Activated CD8-positive, alpha-beta T cell treated with anti-CD3 and anti-CD28 coated beads for 36 hours (primary cell): ENCODE results near the gene TTLL5. TPM values are rescaled to one million over a fixed set of nuclear protein-coding genes. Genes with fewer than 3 reads are reported as not detected.

Source experiments
- ATAC-seq: fragments of 200-7000 bp; cut with Tn5 transposase; one replicate; pipeline ENCODE4 v1.10.0; 2021; ENCODE audit warnings: mild to moderate bottlenecking, moderate library complexity
- CTCF ChIA-PET: fragments of 350-600 bp; sonication (Branson Sonifier 250); formaldehyde crosslinking; loops from one replicate; lab custom pipeline; 2021; ENCODE audit warnings: antibody characterized with exemption; lab: Charles Lee
- POLR2A ChIA-PET: fragments of 350-600 bp; sonication (Branson Sonifier 250); formaldehyde crosslinking; loops from one replicate; lab custom pipeline; 2021; ENCODE audit warnings: antibody characterized with exemption; lab: Charles Lee
- DNase-seq: peaks from one replicate; pipeline ENCODE4 v3.0.0-alpha.2; 2020
- H3K27ac Mint-ChIP-seq: one replicate; pipeline ENCODE4 v1.8.0; 2021; ENCODE audit warnings: mild to moderate bottlenecking, mixed read lengths
- H3K27me3 Mint-ChIP-seq: one replicate; pipeline ENCODE4 v1.8.0; 2021; ENCODE audit warnings: mixed read lengths
- H3K36me3 Mint-ChIP-seq: one replicate; pipeline ENCODE4 v1.8.0; 2021; ENCODE audit warnings: low read depth, mixed read lengths
- H3K4me1 Mint-ChIP-seq: one replicate; pipeline ENCODE4 v1.8.0; 2021; ENCODE audit warnings: low read depth, mixed read lengths
- H3K4me3 Mint-ChIP-seq: one replicate; pipeline ENCODE4 v1.8.0; 2021; ENCODE audit warnings: mild to moderate bottlenecking, moderate library complexity, mixed read lengths
- H3K9me3 Mint-ChIP-seq: one replicate; pipeline ENCODE4 v1.8.0; 2021; ENCODE audit warnings: mixed read lengths
- intact Hi-C: fragments of 100-400 bp; cut with micrococcal nuclease; formaldehyde crosslinking; loops from one replicate; pipeline ENCODE4 v1.10.0; 2022
- total RNA-seq, 2 experiments: library from RNA; stranded (reverse); gene quantifications; one replicate each; pipeline ENCODE4 v1.2.3, GENCODE V29; 2021
- TF ChIP-seq, protein P1 (sequence below): fragments of 200-600 bp; IDR thresholded peaks from one replicate; pipeline ENCODE4 v1.8.0; 2022; ENCODE audit warnings: antibody characterized with exemption, mild to moderate bottlenecking

TTLL5 gene
- total RNA-seq, 2 experiments from 2014 or later: 23.6 to 27.2 TPM

- Mint-ChIP-seq H3K4me3 (no peak overlapping the region), H3K27ac (no peak overlapping the region), H3K36me3 (peaks cover 5% of the 10 kb centered on the region), H3K4me1 (no peaks in the 10 kb centered on the region), H3K9me3 (no peaks in the 10 kb centered on the region), H3K27me3 (no peaks in the 10 kb centered on the region)
- ChIA-PET CTCF (interaction anchor here (0.8 kb wide), 1 partner anchor 176 kb away, joined by 3 read pairs; no protein-coding TSS in a partner anchor), POLR2A (no interaction called here)
- TF ChIP-seq, protein P1, sequence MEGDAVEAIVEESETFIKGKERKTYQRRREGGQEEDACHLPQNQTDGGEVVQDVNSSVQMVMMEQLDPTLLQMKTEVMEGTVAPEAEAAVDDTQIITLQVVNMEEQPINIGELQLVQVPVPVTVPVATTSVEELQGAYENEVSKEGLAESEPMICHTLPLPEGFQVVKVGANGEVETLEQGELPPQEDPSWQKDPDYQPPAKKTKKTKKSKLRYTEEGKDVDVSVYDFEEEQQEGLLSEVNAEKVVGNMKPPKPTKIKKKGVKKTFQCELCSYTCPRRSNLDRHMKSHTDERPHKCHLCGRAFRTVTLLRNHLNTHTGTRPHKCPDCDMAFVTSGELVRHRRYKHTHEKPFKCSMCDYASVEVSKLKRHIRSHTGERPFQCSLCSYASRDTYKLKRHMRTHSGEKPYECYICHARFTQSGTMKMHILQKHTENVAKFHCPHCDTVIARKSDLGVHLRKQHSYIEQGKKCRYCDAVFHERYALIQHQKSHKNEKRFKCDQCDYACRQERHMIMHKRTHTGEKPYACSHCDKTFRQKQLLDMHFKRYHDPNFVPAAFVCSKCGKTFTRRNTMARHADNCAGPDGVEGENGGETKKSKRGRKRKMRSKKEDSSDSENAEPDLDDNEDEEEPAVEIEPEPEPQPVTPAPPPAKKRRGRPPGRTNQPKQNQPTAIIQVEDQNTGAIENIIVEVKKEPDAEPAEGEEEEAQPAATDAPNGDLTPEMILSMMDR: no peak
- ATAC-seq (no peak), DNase-seq (no peak)
- intact Hi-C loops: no loop called here
These were observed 145.3 kb downstream of the TTLL5 start for GRCh38 chr14:75806352-75806832.

GRCh38 chr14:75807667-75808360 lies 146.8 kb downstream of the TTLL5 start:
- H3K36me3 Mint-ChIP-seq: peaks cover 10% of the 10 kb centered on the region
- no peak overlapping the region for H3K4me3 Mint-ChIP-seq
- ChIA-PET POLR2A (no interaction called here), CTCF (no interaction called here)
- H3K27me3 Mint-ChIP-seq: no peaks in the 10 kb centered on the region
- no peak for ATAC-seq
- intact Hi-C loops: no loop called here
- no peaks in the 10 kb centered on the region for H3K9me3 Mint-ChIP-seq
- TF ChIP-seq, protein P1: no peak
- no peak overlapping the region for H3K27ac Mint-ChIP-seq
- DNase-seq: no peak
- H3K4me1 Mint-ChIP-seq: no peaks in the 10 kb centered on the region

DNA sequence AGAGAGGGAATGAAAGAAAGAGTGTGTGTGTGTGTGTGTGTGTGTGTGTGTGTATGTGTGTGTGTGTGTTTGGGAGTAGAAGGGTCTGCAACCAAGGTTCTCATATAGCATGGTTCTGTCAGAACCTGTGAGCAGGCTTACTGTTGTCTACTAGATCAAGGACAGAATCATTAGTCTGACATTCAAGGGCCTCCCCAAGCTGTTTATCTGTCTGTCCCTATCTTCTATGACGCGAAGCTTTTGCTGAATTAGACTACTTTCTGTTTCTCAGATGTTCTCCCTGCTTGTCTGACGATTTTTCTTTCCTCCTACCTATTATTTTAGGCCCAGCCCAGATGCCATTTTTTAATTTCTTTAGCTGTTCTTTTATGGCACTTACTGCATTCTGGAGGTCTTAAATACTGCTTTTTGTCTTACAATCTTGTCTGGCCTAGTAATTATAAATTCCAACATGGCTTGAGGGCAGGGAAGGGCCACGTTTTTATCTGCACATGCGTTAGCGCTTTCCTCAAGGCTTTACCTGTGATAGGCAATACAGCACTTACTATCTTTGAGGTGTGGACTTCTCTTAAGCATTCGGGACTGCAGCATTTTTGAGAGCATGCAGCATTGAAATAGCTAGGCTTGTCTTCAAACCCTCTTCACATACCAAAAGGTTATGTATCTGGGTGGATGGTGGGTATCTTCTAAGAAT lies 150.2 kb downstream of the TTLL5 start:
- Mint-ChIP-seq H3K4me3 (no peak overlapping the region), H3K4me1 (no peaks in the 10 kb centered on the region), H3K27me3 (no peaks in the 10 kb centered on the region), H3K27ac (no peak overlapping the region), H3K36me3 (peaks cover 10% of the 10 kb centered on the region), H3K9me3 (no peaks in the 10 kb centered on the region)
- no peak for DNase-seq
- POLR2A ChIA-PET: interaction anchor here (1.9 kb wide), 1 partner anchor 12 kb away, joined by 4 read pairs; no protein-coding TSS in a partner anchor
- CTCF ChIA-PET: interaction anchor here (1.2 kb wide), 1 partner anchor 100 kb away, joined by 3 read pairs; no protein-coding TSS in a partner anchor
- TF ChIP-seq, protein P1: no peak
- intact Hi-C loops: no loop called here
- no peak for ATAC-seq

DNA sequence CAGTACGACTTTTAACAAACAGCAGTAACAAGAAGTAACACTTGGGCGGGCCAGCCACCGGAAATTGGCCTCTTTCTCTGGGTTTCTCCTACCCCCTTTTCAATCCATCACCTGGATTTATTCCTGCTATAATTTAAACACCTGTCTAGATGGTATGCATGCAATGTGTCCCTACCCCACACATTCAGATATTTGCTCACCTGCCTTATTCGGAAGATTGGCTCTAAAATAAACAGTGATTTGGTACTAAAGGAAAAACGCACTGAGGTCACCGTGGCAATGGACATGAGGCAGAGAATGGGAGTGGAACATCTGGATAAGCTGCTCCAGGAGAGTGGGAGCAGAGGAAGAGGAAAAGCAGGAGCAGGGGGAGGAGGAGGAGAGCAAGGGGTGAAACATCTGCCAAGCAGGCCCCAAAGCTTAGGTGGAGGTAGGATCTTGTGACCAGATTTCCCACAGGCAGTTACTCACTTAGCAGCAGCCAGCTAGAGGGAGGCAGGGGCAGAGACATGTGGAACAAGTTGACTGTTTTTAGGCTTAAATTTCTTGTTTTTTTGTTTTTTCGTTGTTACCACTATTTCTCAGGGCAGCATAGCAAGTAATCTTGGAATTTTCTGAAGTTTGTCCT lies 150.9 kb downstream of the TTLL5 start:
- no peaks in the 10 kb centered on the region for H3K27me3 Mint-ChIP-seq
- CTCF ChIA-PET: no interaction called here
- no peak overlapping the region for H3K27ac Mint-ChIP-seq

More for the DNA sequence above, 150.9 kb downstream of the TTLL5 start:
- no peak for DNase-seq
- intact Hi-C loops: no loop called here
- Mint-ChIP-seq H3K4me1 (no peaks in the 10 kb centered on the region), H3K36me3 (peaks cover 12% of the 10 kb centered on the region), H3K4me3 (no peak overlapping the region), H3K9me3 (no peaks in the 10 kb centered on the region)
- TF ChIP-seq, protein P1: no peak
- no peak for ATAC-seq
- POLR2A ChIA-PET: interaction anchor here (0.8 to 1.9 kb wide), 2 partner anchors 11 to 13 kb away, joined by 4 to 5 read pairs; no protein-coding TSS in a partner anchor
